Measurements from ENCODE around the gene RAB31. TPM values are rescaled to one million over a fixed set of nuclear protein-coding genes. Genes with fewer than 3 reads are reported as not detected.
A peak's percentile ranks its signal among the peaks of the same experiment; 100 is the strongest.

RAB31 gene
- total and polyA plus RNA-seq, 12 donors = 46.6 to 365 (median 136) TPM

DNA sequence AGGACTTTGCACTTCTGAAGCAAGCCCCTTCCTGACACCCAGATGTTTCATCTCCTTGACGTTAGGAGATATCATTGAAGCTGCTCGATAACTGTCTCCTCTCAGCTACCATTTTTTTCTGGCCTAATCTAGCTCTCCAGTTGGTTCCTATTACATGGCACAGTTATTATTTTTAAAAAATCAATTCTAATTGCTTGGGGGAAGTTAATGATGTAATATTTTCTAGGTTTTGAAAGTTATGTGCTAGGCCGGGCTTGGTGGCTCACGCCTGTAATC, 22.5 kb upstream of the RAB31 start:
- DNase-seq = no peak
- Histone ChIP-seq H3K36me3 (replicated peaks in 1 of 2) (no peaks in the 10 kb centered on the region), H3K9me3 (replicated peaks in 1 of 3) (no peaks in the 10 kb centered on the region), H3K4me1 (replicated peaks in 1 of 2) (peaks cover 0 to 6% of the 10 kb centered on the region in 2 donors), H3K4me3 (no peak overlapping the region), H3K27ac (peak overlapping the region in 2 of 5 donors; percentile 26 to 53), H3K27me3 (no peaks in the 10 kb centered on the region)
- intact Hi-C loops (cut with DNase I) = no loop called here
- TF ChIP-seq, protein P1, sequence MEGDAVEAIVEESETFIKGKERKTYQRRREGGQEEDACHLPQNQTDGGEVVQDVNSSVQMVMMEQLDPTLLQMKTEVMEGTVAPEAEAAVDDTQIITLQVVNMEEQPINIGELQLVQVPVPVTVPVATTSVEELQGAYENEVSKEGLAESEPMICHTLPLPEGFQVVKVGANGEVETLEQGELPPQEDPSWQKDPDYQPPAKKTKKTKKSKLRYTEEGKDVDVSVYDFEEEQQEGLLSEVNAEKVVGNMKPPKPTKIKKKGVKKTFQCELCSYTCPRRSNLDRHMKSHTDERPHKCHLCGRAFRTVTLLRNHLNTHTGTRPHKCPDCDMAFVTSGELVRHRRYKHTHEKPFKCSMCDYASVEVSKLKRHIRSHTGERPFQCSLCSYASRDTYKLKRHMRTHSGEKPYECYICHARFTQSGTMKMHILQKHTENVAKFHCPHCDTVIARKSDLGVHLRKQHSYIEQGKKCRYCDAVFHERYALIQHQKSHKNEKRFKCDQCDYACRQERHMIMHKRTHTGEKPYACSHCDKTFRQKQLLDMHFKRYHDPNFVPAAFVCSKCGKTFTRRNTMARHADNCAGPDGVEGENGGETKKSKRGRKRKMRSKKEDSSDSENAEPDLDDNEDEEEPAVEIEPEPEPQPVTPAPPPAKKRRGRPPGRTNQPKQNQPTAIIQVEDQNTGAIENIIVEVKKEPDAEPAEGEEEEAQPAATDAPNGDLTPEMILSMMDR (IDR thresholded peaks at IDR 0.05) = no peak
- no peak for TF ChIP-seq POLR2A (IDR thresholded peaks at IDR 0.05)
- 74 to 89% (median 78%) methylated on average over 4 of the region's 4 CpGs for WGBS, 4 donors

DNA sequence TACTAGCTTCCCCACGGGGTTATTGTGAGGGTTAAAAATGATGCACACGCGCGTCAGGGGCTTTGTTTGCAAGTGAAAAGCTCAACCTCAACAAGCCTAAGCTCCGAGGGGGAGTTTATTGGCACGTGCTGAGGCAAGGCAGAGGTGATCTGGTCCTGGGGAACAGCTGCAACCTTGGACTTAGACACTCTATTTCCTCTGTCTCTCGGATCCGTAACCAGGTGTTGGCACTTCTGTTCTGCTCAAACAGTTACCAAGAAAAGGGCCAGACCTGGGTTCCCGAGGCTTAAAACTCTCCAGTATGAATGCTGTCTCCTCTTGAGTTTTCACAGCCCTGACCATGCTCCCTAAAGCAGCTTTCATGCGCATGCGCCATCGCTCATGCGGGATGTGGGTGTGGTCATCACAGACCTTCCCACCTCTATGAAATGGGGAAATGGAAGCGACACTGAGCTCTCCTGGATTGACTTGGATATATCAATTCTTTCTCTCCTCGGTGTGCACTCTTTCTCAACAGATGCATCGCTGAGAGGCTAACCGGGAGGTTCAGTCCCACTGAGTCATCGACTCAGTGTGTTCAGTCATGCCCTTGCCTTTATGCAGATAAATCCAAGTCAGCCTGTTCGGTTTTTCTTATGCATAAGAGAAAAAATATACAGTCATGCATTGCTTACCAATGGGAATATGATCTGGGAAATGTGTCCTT, 19.9 kb upstream of the RAB31 start:
- Histone ChIP-seq H3K9me3 (replicated peaks in 1 of 3) (no peaks in the 10 kb centered on the region), H3K27me3 (no peaks in the 10 kb centered on the region), H3K4me3 (no peak overlapping the region), H3K4me1 (replicated peaks in 1 of 2) (peaks cover 0 to 6% of the 10 kb centered on the region in 2 donors), H3K36me3 (replicated peaks in 1 of 2) (no peaks in the 10 kb centered on the region), H3K27ac (no peak overlapping the region)
- intact Hi-C loops (cut with DNase I) = no loop called here
- peak in 1 of 7 donors; percentile 25 for DNase-seq
- TF ChIP-seq, protein P1 (IDR thresholded peaks at IDR 0.05) = no peak
- no peak for TF ChIP-seq POLR2A (IDR thresholded peaks at IDR 0.05)
- 73 to 85% (median 84%) methylated on average over 18 to 19 of the region's 19 CpGs for WGBS, 4 donors

DNA sequence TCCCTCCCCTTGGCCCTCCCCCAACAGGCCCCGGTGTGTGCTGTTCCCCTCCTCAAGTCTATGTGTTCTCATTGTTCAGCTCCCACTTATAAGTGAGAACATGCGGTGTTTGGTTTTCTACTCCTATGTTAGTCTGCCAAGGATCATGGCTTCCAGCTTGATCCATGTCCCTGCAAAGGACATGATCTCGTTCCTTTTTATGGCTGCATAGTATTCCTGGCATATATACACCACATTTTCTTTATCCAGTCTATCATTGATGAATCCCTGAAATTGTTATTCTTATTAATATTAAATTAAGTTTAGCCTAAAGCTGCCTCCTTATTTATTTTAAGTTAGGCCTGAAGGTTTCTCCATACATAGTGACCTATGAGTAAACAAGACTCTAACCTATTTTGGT, 18.8 kb upstream of the RAB31 start:
- no peak overlapping the region for H3K27ac ChIP-seq
- H3K4me3 ChIP-seq = no peak overlapping the region
- H3K27me3 ChIP-seq = no peaks in the 10 kb centered on the region
- H3K9me3 ChIP-seq (replicated peaks in 1 of 3) = no peaks in the 10 kb centered on the region
- 89 to 96% (median 94%) methylated on average over 3 of the region's 3 CpGs for WGBS, 4 donors
- DNase-seq = no peak
- no peaks in the 10 kb centered on the region for H3K36me3 ChIP-seq (replicated peaks in 1 of 2)
- TF ChIP-seq, protein P1 (IDR thresholded peaks at IDR 0.05) = no peak
- TF ChIP-seq POLR2A (IDR thresholded peaks at IDR 0.05) = no peak
- intact Hi-C loops (cut with DNase I) = no loop called here
- H3K4me1 ChIP-seq (replicated peaks in 1 of 2) = peaks cover 0 to 3% of the 10 kb centered on the region in 2 donors

DNA sequence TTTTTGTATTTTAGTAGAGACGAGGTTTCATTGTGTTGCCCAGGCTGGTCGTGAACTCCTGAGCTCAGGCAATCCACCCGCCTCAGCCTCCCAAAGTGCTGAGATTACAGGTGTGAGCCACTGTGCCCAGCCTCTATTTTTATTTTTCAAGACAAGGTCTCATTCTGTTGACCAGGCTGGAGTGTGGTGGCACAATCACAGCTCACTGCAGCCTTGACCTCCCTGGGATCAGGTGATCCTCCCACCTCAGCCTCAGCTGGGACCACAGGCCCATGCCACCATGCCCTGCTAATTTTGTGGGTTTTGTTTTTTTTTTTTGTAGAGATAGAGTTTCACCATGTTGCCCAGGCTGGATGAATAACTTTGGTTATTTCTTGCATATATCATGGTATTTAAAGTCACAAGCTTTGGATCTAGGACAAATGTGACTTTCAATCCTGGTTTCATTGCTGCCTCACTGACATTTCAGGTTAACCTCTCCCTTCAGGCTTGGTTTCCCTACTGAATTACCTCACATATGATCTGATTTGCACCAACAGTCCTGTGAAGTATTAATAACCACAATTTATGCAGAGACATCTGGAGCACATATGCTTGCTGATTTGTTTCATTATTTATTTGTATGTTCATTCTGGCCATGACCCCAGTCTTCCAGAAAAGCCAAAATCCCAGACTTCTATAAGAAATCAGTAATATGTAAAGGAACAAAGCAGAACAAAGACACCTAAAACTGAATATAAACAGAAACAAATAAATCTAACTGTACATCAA, 17.5 kb upstream of the RAB31 start:
- H3K27ac ChIP-seq = no peak overlapping the region
- no peaks in the 10 kb centered on the region for H3K9me3 ChIP-seq (replicated peaks in 1 of 3)
- intact Hi-C loops (cut with DNase I) = no loop called here
- DNase-seq = no peak
- H3K4me1 ChIP-seq (replicated peaks in 1 of 2) = no peaks in the 10 kb centered on the region
- TF ChIP-seq, protein P1 (IDR thresholded peaks at IDR 0.05) = no peak
- no peak for TF ChIP-seq POLR2A (IDR thresholded peaks at IDR 0.05)
- H3K36me3 ChIP-seq (replicated peaks in 1 of 2) = no peaks in the 10 kb centered on the region
- 86 to 96% (median 93%) methylated on average over 3 of the region's 3 CpGs for WGBS, 4 donors
- no peaks in the 10 kb centered on the region for H3K27me3 ChIP-seq
- H3K4me3 ChIP-seq = no peak overlapping the region
